Suppressor macrophage (primary cell): ENCODE results near the gene F5.

Experiments
- DNase-seq, 4 experiments: peaks; one replicate each; pipeline ENCODE4 v3.0.0-alpha.2; 2020 to 2022

F5 gene

GRCh38 chr1:169475806-169476387 is 110.4 kb downstream of the F5 start:
- no peak for DNase-seq

GRCh38 chr1:169474302-169474995 is 111.8 kb downstream of the F5 start:
- DNase-seq = no peak

GRCh38 chr1:169473347-169473746 is 112.9 kb downstream of the F5 start:
- DNase-seq = peak in 3 of 4 experiments; percentile 17 to 47 (median 33)

GRCh38 chr1:169472738-169473137 is 113.5 kb downstream of the F5 start:
- no peak for DNase-seq

- no peak for DNase-seq
Measured at GRCh38 chr1:169468982-169469381, 117.3 kb downstream of the F5 start.

GRCh38 chr1:169466259-169467230 is 119.7 kb downstream of the F5 start:
- DNase-seq = peak; percentile 46 to 61 (median 58)

- no peak for DNase-seq
Measured at GRCh38 chr1:169465281-169465680, 121.0 kb downstream of the F5 start.
